GM23338 (cell line): Measurements from ENCODE around the gene ZNF609. TPM values are rescaled to one million over a fixed set of nuclear protein-coding genes. Genes with fewer than 3 reads are reported as not detected.

Source experiments
- ATAC-seq: fragments of 200-7000 bp; cut with Tn5 transposase; 3 replicates; pipeline ENCODE4 v1.9.1; 2020
- DNase-seq: peaks from one replicate; pipeline ENCODE4 v3.0.0-alpha.2; 2015; ENCODE audit warnings: low spot score
- H2AFZ ChIP-seq: fragments of 200-600 bp; sonication (generic); 2 replicates; pipeline ENCODE4 v1.8.0; 2016; ENCODE audit warnings: antibody characterized with exemption, mild to moderate bottlenecking, moderate library complexity
- H3F3A ChIP-seq: fragments of 200-600 bp; sonication (generic); replicated peaks from 2 replicates; pipeline ENCODE4 v1.8.0; 2017; ENCODE audit warnings: antibody characterized with exemption, mixed run types, low read depth
- H3K27ac ChIP-seq: fragments of 200-600 bp; sonication (generic); 2 replicates; pipeline ENCODE4 v1.6.1; 2016; ENCODE audit warnings: low read depth
- H3K27me3 ChIP-seq: fragments of 200-600 bp; sonication (generic); 2 replicates; pipeline ENCODE4 v1.8.0; 2016; ENCODE audit warnings: mild to moderate bottlenecking, mixed run types, moderate library complexity; ENCODE audit not compliant: insufficient read depth
- H3K36me3 ChIP-seq: fragments of 200-600 bp; sonication (generic); 2 replicates; pipeline ENCODE4 v1.8.0; 2016; ENCODE audit warnings: mild to moderate bottlenecking; ENCODE audit not compliant: insufficient read depth
- H3K4me1 ChIP-seq: fragments of 200-600 bp; sonication (generic); 2 replicates; pipeline ENCODE4 v1.8.0; 2016; ENCODE audit warnings: mild to moderate bottlenecking, moderate library complexity; ENCODE audit not compliant: insufficient read depth
- H3K4me2 ChIP-seq: fragments of 200-600 bp; sonication (generic); 2 replicates; pipeline ENCODE4 v1.7.1; 2017; ENCODE audit warnings: mixed run types
- H3K4me3 ChIP-seq: fragments of 200-600 bp; sonication (generic); 2 replicates; pipeline ENCODE4 v1.6.1; 2016; ENCODE audit warnings: mixed run types
- H3K79me2 ChIP-seq: fragments of 200-600 bp; sonication (generic); replicated peaks from 2 replicates; pipeline ENCODE4 v1.8.0; 2017; ENCODE audit warnings: mild to moderate bottlenecking; ENCODE audit not compliant: insufficient read depth
- H3K9me2 ChIP-seq: fragments of 200-600 bp; sonication (generic); 2 replicates; pipeline ENCODE4 v1.8.0; 2017; ENCODE audit not compliant: insufficient read depth
- H4K20me1 ChIP-seq: fragments of 200-600 bp; sonication (generic); replicated peaks from 2 replicates; pipeline ENCODE4 v1.8.0; 2017; ENCODE audit warnings: mild to moderate bottlenecking; ENCODE audit not compliant: insufficient read depth
- H3K27ac Mint-ChIP-seq: 2 replicates; pipeline ENCODE4 v1.8.0; 2020; ENCODE audit warnings: inconsistent platforms, mild to moderate bottlenecking, moderate library complexity, mixed read lengths
- H3K27me3 Mint-ChIP-seq: 3 replicates; pipeline ENCODE4 v1.8.0; 2022; ENCODE audit warnings: low read depth, mild to moderate bottlenecking, moderate library complexity, mixed read lengths, inconsistent platforms; ENCODE audit not compliant: insufficient read depth, poor library complexity
- H3K36me3 Mint-ChIP-seq: 3 replicates; pipeline ENCODE4 v1.8.0; 2021; ENCODE audit warnings: low read depth, mild to moderate bottlenecking, inconsistent platforms, moderate library complexity, mixed read lengths
- H3K4me1 Mint-ChIP-seq: 3 replicates; pipeline ENCODE4 v1.8.0; 2020; ENCODE audit warnings: mild to moderate bottlenecking, inconsistent platforms, mixed read lengths
- H3K4me3 Mint-ChIP-seq: 3 replicates; pipeline ENCODE4 v1.8.0; 2021; ENCODE audit warnings: moderate library complexity, mild to moderate bottlenecking, inconsistent platforms, mixed read lengths
- H3K9me3 Mint-ChIP-seq: 3 replicates; pipeline ENCODE4 v1.8.0; 2020; ENCODE audit warnings: moderate library complexity, mild to moderate bottlenecking, inconsistent platforms, mixed read lengths
- CREB1 ChIP-seq: fragments of 250-450 bp; sonication (Bioruptor Pico); IDR thresholded peaks from 2 replicates; pipeline ENCODE4 v1.5.0; 2020; ENCODE audit warnings: low read depth, mild to moderate bottlenecking, moderate library complexity
- EZH2 ChIP-seq: fragments of 200-600 bp; sonication (generic); IDR thresholded peaks from one replicate; pipeline ENCODE4 v1.8.0; 2017; ENCODE audit warnings: antibody characterized with exemption, mild to moderate bottlenecking, low read depth; ENCODE audit not compliant: unreplicated experiment
- EZH2phosphoT487 ChIP-seq: fragments of 200-600 bp; sonication (generic); IDR thresholded peaks from one replicate; pipeline ENCODE4 v1.8.1; 2018; ENCODE audit warnings: antibody characterized with exemption; ENCODE audit not compliant: unreplicated experiment
- JUNB ChIP-seq: IDR thresholded peaks from one replicate; pipeline ENCODE4 v1.6.1; 2016; ENCODE audit warnings: antibody characterized with exemption; ENCODE audit not compliant: unreplicated experiment
- NANOG ChIP-seq: IDR thresholded peaks from 2 replicates; pipeline ENCODE4 v1.6.1; 2016; ENCODE audit warnings: antibody characterized with exemption, borderline replicate concordance
- STAT1 ChIP-seq: IDR thresholded peaks from one replicate; pipeline ENCODE4 v1.6.1; 2016; ENCODE audit warnings: antibody characterized with exemption; ENCODE audit not compliant: unreplicated experiment
- ZNF331 ChIP-seq: fragments of 250-450 bp; sonication (Bioruptor Pico); IDR thresholded peaks from 2 replicates; pipeline ENCODE4 v1.5.0; 2020; ENCODE audit warnings: low read depth, mild to moderate bottlenecking, moderate library complexity
- polyA plus RNA-seq: library from polyadenylated mRNA; unstranded; fragments of >200 nt; fragmentation: Nextera tagmentation; extraction: Ambion mirVana; gene quantifications from 2 replicates; pipeline ENCODE4 v1.2.1, GENCODE V29; 2016
- total RNA-seq: library from RNA; depleted of rRNA; stranded (reverse); fragments of >200 nt; shearing (Covaris generic); gene quantifications from 2 replicates; pipeline ENCODE4 v1.2.3, GENCODE V29; 2014
- TF ChIP-seq, protein P1 (sequence below): IDR thresholded peaks from one replicate; pipeline ENCODE4 v1.6.1; 2018; ENCODE audit warnings: antibody characterized with exemption; ENCODE audit not compliant: unreplicated experiment
- TF ChIP-seq, protein P2 (sequence below): IDR thresholded peaks from 2 replicates; pipeline ENCODE4 v1.6.1; 2016; ENCODE audit warnings: antibody characterized with exemption
- TF ChIP-seq, protein P3 (sequence below): fragments of 250-450 bp; sonication (Bioruptor Pico); IDR thresholded peaks from 2 replicates; pipeline ENCODE4 v1.5.0; 2020; ENCODE audit warnings: mild to moderate bottlenecking, moderate library complexity
- TF ChIP-seq, protein P4 (sequence below), 2 experiments: fragments of 200-600 bp in 1 of 2; sonication (generic) in 1 of 2; conservative IDR thresholded peaks; 2 replicates each; pipeline versions ENCODE4 v1.5.1 to v1.6.1; 2016 to 2017; ENCODE audit warnings: antibody characterized with exemption in 2 of 2, low read depth in 2 of 2, mild to moderate bottlenecking in 2 of 2, moderate library complexity in 1 of 2

ZNF609 gene
- total and polyA plus RNA-seq, 2 experiments from 2014 or later, result 26.4 to 40.2 TPM

DNA sequence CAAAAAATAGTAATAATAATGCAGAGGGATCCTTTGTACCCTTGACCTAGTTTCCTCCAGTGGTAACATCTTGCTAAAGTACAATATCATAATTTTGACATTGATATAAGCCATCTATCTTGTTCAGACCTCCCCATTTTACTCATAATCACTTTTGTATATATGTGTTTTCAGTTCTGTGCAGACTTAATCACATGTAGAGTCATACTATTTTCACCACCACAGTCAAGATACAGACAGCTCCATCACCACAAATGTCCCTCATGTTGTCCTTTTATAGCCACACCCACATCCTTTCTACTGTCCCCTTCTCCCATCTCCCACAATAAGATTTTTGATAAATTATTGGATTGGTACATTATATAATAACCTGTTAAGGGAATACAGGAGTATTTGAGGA is 25.4 kb downstream of the ZNF609 start:
- H3K36me3 ChIP-seq, result no peaks in the 10 kb centered on the region
- TF ChIP-seq JUNB, result no peak
- TF ChIP-seq EZH2, result no peak
- no peak for TF ChIP-seq ZNF331 (CRISPR knock-in tag)
- TF ChIP-seq EZH2phosphoT487, result no peak
- TF ChIP-seq NANOG, result no peak
- TF ChIP-seq, protein P1, sequence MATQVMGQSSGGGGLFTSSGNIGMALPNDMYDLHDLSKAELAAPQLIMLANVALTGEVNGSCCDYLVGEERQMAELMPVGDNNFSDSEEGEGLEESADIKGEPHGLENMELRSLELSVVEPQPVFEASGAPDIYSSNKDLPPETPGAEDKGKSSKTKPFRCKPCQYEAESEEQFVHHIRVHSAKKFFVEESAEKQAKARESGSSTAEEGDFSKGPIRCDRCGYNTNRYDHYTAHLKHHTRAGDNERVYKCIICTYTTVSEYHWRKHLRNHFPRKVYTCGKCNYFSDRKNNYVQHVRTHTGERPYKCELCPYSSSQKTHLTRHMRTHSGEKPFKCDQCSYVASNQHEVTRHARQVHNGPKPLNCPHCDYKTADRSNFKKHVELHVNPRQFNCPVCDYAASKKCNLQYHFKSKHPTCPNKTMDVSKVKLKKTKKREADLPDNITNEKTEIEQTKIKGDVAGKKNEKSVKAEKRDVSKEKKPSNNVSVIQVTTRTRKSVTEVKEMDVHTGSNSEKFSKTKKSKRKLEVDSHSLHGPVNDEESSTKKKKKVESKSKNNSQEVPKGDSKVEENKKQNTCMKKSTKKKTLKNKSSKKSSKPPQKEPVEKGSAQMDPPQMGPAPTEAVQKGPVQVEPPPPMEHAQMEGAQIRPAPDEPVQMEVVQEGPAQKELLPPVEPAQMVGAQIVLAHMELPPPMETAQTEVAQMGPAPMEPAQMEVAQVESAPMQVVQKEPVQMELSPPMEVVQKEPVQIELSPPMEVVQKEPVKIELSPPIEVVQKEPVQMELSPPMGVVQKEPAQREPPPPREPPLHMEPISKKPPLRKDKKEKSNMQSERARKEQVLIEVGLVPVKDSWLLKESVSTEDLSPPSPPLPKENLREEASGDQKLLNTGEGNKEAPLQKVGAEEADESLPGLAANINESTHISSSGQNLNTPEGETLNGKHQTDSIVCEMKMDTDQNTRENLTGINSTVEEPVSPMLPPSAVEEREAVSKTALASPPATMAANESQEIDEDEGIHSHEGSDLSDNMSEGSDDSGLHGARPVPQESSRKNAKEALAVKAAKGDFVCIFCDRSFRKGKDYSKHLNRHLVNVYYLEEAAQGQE, result no peak
- TF ChIP-seq, protein P2, sequence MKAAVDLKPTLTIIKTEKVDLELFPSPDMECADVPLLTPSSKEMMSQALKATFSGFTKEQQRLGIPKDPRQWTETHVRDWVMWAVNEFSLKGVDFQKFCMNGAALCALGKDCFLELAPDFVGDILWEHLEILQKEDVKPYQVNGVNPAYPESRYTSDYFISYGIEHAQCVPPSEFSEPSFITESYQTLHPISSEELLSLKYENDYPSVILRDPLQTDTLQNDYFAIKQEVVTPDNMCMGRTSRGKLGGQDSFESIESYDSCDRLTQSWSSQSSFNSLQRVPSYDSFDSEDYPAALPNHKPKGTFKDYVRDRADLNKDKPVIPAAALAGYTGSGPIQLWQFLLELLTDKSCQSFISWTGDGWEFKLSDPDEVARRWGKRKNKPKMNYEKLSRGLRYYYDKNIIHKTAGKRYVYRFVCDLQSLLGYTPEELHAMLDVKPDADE, result no peak
- TF ChIP-seq, protein P3, sequence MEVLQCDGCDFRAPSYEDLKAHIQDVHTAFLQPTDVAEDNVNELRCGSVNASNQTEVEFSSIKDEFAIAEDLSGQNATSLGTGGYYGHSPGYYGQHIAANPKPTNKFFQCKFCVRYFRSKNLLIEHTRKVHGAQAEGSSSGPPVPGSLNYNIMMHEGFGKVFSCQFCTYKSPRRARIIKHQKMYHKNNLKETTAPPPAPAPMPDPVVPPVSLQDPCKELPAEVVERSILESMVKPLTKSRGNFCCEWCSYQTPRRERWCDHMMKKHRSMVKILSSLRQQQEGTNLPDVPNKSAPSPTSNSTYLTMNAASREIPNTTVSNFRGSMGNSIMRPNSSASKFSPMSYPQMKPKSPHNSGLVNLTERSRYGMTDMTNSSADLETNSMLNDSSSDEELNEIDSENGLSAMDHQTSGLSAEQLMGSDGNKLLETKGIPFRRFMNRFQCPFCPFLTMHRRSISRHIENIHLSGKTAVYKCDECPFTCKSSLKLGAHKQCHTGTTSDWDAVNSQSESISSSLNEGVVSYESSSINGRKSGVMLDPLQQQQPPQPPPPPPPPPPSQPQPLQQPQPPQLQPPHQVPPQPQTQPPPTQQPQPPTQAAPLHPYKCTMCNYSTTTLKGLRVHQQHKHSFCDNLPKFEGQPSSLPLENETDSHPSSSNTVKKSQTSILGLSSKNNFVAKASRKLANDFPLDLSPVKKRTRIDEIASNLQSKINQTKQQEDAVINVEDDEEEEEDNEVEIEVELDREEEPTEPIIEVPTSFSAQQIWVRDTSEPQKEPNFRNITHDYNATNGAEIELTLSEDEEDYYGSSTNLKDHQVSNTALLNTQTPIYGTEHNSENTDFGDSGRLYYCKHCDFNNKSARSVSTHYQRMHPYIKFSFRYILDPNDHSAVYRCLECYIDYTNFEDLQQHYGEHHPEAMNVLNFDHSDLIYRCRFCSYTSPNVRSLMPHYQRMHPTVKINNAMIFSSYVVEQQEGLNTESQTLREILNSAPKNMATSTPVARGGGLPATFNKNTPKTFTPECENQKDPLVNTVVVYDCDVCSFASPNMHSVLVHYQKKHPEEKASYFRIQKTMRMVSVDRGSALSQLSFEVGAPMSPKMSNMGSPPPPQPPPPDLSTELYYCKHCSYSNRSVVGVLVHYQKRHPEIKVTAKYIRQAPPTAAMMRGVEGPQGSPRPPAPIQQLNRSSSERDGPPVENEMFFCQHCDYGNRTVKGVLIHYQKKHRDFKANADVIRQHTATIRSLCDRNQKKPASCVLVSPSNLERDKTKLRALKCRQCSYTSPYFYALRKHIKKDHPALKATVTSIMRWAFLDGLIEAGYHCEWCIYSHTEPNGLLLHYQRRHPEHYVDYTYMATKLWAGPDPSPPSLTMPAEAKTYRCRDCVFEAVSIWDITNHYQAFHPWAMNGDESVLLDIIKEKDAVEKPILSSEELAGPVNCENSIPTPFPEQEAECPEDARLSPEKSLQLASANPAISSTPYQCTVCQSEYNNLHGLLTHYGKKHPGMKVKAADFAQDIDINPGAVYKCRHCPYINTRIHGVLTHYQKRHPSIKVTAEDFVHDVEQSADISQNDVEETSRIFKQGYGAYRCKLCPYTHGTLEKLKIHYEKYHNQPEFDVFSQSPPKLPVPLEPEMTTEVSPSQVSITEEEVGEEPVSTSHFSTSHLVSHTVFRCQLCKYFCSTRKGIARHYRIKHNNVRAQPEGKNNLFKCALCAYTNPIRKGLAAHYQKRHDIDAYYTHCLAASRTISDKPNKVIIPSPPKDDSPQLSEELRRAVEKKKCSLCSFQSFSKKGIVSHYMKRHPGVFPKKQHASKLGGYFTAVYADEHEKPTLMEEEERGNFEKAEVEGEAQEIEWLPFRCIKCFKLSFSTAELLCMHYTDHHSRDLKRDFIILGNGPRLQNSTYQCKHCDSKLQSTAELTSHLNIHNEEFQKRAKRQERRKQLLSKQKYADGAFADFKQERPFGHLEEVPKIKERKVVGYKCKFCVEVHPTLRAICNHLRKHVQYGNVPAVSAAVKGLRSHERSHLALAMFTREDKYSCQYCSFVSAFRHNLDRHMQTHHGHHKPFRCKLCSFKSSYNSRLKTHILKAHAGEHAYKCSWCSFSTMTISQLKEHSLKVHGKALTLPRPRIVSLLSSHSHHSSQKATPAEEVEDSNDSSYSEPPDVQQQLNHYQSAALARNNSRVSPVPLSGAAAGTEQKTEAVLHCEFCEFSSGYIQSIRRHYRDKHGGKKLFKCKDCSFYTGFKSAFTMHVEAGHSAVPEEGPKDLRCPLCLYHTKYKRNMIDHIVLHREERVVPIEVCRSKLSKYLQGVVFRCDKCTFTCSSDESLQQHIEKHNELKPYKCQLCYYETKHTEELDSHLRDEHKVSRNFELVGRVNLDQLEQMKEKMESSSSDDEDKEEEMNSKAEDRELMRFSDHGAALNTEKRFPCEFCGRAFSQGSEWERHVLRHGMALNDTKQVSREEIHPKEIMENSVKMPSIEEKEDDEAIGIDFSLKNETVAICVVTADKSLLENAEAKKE, result no peak
- no peak for TF ChIP-seq STAT1
- TF ChIP-seq, protein P4, sequence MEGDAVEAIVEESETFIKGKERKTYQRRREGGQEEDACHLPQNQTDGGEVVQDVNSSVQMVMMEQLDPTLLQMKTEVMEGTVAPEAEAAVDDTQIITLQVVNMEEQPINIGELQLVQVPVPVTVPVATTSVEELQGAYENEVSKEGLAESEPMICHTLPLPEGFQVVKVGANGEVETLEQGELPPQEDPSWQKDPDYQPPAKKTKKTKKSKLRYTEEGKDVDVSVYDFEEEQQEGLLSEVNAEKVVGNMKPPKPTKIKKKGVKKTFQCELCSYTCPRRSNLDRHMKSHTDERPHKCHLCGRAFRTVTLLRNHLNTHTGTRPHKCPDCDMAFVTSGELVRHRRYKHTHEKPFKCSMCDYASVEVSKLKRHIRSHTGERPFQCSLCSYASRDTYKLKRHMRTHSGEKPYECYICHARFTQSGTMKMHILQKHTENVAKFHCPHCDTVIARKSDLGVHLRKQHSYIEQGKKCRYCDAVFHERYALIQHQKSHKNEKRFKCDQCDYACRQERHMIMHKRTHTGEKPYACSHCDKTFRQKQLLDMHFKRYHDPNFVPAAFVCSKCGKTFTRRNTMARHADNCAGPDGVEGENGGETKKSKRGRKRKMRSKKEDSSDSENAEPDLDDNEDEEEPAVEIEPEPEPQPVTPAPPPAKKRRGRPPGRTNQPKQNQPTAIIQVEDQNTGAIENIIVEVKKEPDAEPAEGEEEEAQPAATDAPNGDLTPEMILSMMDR (conservative IDR thresholded peaks at IDR 0.05; ENCODE audit: low read depth in 2 of 2), result no peak
- TF ChIP-seq CREB1 (CRISPR knock-in tag), result no peak
- H3K9me3 Mint-ChIP-seq, result no peaks in the 10 kb centered on the region
- peaks cover 5% of the 10 kb centered on the region for H3K4me1 Mint-ChIP-seq
- H3K79me2 ChIP-seq, result peaks cover 86% of the 10 kb centered on the region
- no peaks in the 10 kb centered on the region for H3K9me2 ChIP-seq
- no peak overlapping the region for H2AFZ ChIP-seq
- no peak overlapping the region for H3K4me3 ChIP-seq
- H3K4me1 ChIP-seq, result no peaks in the 10 kb centered on the region
- no peaks in the 10 kb centered on the region for H3K27me3 Mint-ChIP-seq
- peaks cover 5% of the 10 kb centered on the region; the same call in 1 of the 3 replicates for H3K36me3 Mint-ChIP-seq
- no peak overlapping the region for H3K27ac ChIP-seq
- DNase-seq (no peak), ATAC-seq (no peak)
- no peaks in the 10 kb centered on the region for H3F3A ChIP-seq
- H3K4me3 Mint-ChIP-seq, result no peak overlapping the region
- H3K4me2 ChIP-seq, result no peak overlapping the region
- no peaks in the 10 kb centered on the region for H3K27me3 ChIP-seq
- H4K20me1 ChIP-seq, result peaks cover 10% of the 10 kb centered on the region; the same call in 1 of the 2 replicates
- H3K27ac Mint-ChIP-seq, result no peak overlapping the region
